GM18907 (cell line): ENCODE data around the gene RNF111.
"Not testable (repeated sequence)": the region's sequence is repeated elsewhere in the genome, so short reads cannot be mapped to it uniquely, and the experiment has no call there.

ENCODE experiments used
- ATAC-seq: cut with Tn5 transposase; IDR thresholded peaks from one replicate; pipeline ENCODE4 v1.9.1; 2021; ENCODE audit warnings: mild to moderate bottlenecking, moderate library complexity; ENCODE audit not compliant: unreplicated experiment

RNF111 gene

DNA sequence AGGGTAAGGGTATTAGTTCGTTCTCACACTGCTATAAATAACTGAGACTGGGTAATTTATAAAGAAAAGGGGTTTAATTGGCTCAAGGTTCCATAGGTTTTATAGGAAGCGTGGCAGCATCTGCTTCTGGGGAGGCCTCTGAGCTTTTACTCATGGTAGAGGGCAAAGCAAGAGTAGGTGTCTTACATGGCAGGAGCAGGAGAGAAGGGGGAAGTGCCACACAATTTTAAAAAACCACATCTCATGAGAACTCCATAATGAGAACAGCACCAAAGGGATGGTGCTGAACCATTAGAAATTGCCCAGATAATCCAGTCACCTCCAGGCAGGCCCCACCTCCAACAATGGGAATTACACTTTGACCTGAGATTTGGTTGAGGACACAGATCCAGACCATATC, 12.2 kb downstream of the RNF111 start:
- no peak for ATAC-seq

DNA sequence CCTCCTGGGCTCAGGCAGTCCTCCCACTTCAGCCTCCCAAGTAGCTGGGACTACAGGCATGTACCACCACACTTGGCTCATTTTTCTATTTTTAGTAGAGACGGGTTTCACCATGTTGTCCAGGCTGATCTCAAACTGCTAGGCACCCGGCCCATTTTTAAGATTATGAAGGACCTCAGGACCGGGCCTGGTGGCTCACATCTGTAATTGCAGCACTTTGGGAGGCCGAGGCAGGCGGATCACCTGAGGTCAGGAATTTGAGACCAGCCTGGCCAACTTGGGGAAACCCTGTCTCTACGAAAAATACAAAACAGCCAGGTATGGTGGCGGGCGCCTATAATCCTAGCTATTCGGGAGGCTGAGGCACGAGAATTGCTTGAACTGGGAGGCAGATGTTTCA, 12.8 kb downstream of the RNF111 start:
- ATAC-seq: not testable (repeated sequence)

GRCh38 chr15:59001946-59002345, 14.5 kb downstream of the RNF111 start:
- ATAC-seq: no peak

GRCh38 chr15:59002418-59002859, 15.0 kb downstream of the RNF111 start:
- ATAC-seq: no peak

DNA sequence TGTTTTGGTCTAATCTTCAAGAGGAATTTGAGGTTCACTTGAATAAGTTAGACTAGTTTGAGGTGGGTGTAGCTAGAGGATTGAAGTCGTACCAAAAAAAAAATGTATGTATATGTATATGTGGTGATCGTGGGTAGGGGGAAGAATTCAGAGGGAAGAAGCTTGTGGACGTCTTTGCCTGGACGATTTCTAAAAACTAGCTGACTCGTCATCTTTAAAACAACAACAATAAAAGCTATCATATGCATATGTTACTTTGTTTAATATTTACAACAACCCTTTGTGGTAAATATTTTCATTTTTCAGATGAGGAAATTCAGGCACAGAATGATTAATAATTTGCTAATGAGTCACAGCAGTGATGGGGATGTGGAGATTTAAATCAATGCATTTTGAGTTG, 18.1 kb downstream of the RNF111 start:
- no peak for ATAC-seq

DNA sequence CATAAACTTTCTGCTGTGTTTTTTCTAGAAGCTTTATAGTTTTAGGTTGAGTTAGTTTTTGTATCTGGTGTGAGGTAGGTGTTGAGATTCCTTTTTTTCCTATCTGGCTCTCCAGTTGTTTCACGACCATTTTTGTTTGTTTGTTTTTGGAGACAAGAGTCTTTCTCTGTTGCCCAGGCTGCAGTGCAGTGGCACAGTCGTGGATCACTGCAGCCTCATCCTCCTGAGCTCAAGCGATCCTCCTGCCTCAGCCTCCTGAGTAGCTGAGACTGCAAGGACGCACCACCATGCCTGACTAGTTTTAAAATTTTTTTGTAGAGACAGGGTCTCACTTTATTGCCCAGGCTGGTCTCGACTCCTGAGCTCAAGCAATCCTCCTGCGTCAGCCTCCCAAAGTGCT, 20.6 kb downstream of the RNF111 start:
- ATAC-seq: no peak

GRCh38 chr15:59011262-59011952, 23.9 kb downstream of the RNF111 start:
- ATAC-seq: no peak

- ATAC-seq: no peak
These were observed 25.9 kb downstream of the RNF111 start for GRCh38 chr15:59013246-59013873.

DNA sequence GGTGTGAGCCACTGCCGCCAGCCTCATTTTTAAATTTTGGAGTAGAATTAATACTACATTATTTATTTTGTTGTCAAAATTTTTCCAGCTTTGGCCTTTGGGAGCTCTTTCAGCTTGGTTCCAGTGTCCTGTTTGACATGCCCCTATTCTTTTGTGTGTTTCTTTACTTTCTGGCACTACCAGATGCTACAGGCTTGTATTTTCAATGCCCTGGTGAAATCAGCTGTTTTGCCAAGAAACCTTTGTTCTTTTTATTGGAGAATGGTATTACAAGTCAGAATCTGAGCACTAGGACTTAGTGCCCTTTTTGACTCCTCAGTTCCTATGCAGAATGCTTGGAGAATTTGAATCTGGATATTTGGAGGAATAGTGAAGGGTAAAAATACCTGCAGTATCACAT, 26.6 kb downstream of the RNF111 start:
- no peak for ATAC-seq

- ATAC-seq: no peak
These were observed 30.0 kb downstream of the RNF111 start for GRCh38 chr15:59017449-59017848.

GRCh38 chr15:59018833-59019232, 31.4 kb downstream of the RNF111 start:
- no peak for ATAC-seq

GRCh38 chr15:59020322-59020721, 32.9 kb downstream of the RNF111 start:
- ATAC-seq: no peak

DNA sequence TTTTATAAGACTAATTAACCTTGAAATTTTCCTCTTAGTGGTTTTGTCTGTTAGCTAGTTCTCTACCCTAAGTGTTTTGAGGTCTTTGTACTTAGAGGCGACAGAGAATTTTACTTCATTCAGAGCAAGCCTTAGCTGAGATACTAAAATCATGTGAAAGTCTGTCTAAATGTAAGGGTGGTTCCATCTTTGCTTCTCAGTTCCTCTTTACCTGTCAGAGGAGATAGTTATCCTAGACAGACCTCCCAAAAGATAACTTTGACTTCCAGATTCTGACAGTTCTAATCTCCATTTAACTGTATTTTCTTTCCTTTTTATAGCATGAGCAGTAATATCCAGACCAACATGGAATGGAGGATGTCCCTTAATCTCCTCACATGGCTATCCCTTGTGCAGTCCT, 34.7 kb downstream of the RNF111 start:
- no peak for ATAC-seq

- ATAC-seq: no peak
These were observed 38.7 kb downstream of the RNF111 start for GRCh38 chr15:59026207-59026606.

DNA sequence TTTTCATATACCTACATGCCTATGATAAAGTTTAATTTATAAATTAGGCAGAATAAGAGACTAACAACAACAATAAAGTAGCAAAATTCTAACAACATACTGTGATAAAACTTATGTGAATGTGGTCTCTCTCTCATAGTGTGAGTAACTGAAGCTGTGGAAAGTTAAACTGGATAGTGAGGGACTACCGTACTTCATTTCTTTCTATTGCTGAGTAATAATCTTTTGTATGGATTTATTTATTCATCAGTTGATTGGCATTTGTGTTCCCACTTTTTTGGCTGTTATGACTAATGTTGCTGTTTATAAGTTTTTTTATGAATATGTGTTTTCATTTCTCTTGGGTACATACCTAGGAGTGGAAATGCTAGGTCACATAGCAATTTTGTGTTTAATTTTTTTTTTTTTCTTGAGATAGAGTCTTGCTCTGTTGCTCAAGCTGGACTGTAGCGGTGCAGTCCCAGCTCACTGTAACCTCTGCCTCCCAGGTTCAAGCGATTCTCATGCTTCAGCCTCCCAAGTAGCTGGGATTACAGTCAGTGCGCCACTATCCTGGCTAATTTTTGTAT, 41.0 kb downstream of the RNF111 start:
- no peak for ATAC-seq

- no peak for ATAC-seq
These were observed 42.1 kb downstream of the RNF111 start for GRCh38 chr15:59029554-59029953.

- no peak for ATAC-seq
These were observed 47.7 kb downstream of the RNF111 start for GRCh38 chr15:59035201-59035600.

DNA sequence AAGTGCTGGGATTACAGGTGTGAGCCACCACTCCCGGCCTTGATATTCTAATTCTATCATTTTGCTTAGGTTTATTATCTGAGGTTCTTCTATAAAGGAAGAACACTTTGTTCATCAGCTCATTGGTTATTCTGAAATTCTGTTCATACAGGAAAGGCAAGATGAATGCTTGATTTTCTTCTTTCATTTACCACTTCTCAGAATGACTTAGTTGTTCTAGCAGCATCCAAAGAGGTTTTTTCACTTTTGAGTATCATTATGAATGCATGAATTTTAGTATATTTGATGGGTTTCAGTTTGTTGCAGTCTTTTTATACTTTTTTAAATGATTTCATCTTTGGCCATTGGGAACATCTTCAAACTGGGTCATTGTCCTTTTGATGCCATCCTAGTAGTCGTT, 51.8 kb downstream of the RNF111 start:
- no peak for ATAC-seq

DNA sequence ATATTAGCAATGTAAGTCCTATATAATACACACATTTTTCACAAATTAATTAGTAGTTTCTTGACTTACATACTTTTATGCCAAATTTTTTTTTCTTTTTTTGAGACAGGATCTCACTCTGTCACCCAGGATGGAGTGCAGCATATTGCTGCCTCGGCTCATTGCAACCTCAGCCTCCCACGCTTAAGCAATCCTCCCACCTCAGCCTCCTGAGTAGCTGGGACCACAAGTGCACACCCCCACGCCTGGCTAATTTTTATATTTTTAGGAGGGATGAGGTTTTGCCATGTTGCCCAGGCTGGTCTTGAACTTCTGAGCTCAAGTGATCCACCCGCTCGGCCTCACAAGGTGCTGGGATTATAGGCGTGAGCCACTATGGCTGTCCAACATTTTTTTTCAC, 54.6 kb downstream of the RNF111 start:
- no peak for ATAC-seq

DNA sequence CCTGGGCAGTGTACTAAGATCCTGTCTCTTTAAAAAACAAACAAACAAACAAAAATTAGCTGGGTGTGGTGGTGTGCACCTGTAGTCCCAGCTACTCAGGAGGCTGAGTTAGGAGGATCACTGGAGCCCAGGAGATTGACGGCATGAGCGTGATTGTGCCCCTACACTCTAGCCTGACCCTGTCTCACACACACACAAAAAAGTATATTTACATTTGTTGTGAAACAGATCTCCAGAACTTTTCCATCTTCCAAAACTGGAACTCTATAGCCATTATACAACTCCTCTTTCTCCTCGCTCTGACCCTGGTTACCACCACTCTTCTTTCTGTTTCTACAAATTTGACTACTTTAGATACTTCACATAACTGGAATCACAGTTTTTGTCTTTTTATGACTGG, 61.4 kb downstream of the RNF111 start:
- no peak for ATAC-seq

GRCh38 chr15:59051873-59052861, 64.7 kb downstream of the RNF111 start:
- ATAC-seq: no peak
